GM19239 (cell line): Measurements from ENCODE around the gene U2SURP.
"Not testable (repeated sequence)": the region's sequence is repeated elsewhere in the genome, so short reads cannot be mapped to it uniquely, and the experiment has no call there.

Source experiments
- DNase-seq: peaks from one replicate; pipeline ENCODE4 v3.0.0; 2011; ENCODE audit warnings: low spot score; ENCODE audit not compliant: insufficient read length
- FAIRE-seq: peaks from 2 replicates; lab custom pipeline; 2011; peaks lifted over from hg19 to GRCh38; lab: Jason Lieb, UNC

The U2SURP gene

GRCh38 chr3:143065364-143065763, 64.0 kb downstream of the U2SURP start:
- FAIRE-seq (no peak), DNase-seq (no peak)

DNA sequence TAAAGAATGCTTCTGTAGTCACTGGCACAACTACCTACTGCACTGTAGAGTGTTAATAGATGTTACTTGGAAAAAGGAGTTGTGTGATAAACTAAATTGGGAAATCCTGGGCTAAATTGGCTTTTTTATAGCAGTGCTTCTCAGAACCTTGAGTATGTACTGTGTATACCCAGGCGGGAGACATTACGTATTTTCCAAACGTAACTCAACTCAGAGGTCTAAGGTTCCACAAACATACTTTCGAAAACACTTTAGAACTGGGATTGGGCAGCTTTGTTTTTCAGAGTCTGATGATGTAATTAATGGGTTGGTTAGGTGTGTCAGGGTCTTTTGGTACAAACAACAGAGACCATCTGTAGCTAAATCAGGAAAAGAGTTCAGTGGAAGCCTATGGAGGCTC, 64.7 kb downstream of the U2SURP start:
- no peak for FAIRE-seq

GRCh38 chr3:143067201-143067600, 65.8 kb downstream of the U2SURP start:
- no peak for DNase-seq
- no peak for FAIRE-seq

More for the DNA sequence above, 64.7 kb downstream of the U2SURP start:
- DNase-seq = no peak

GRCh38 chr3:143068059-143068458, 66.7 kb downstream of the U2SURP start:
- DNase-seq = no peak
- FAIRE-seq = no peak

GRCh38 chr3:143070977-143071551, 69.7 kb downstream of the U2SURP start:
- no peak for DNase-seq
- FAIRE-seq = no peak

DNA sequence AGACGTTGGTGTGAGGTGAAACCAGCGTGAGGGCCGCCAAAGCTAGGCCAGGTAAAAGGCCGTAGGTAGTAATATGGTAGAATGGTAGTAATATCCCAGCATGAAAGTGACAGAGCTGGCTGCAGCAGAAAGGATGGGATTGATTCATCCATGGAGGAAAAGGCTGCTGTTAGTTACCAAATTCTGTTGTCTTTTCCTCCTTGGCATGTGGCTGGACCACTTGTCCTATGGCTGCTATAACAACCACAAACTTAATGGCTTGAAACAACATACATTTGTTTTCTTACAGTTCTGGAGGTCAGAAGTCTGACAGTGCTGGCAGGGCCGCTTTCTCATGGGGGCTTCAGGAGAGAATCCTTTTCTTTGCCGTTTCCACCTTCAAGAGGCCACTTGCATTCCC, 70.4 kb downstream of the U2SURP start:
- DNase-seq (no peak), FAIRE-seq (no peak)

- not testable (repeated sequence) for FAIRE-seq
These were observed 71.1 kb downstream of the U2SURP start for GRCh38 chr3:143072298-143073020.

GRCh38 chr3:143073541-143073940, 72.2 kb downstream of the U2SURP start:
- FAIRE-seq, DNase-seq: not testable (repeated sequence)

More at GRCh38 chr3:143072298-143073020, 71.1 kb downstream of the U2SURP start:
- not testable (repeated sequence) for DNase-seq

DNA sequence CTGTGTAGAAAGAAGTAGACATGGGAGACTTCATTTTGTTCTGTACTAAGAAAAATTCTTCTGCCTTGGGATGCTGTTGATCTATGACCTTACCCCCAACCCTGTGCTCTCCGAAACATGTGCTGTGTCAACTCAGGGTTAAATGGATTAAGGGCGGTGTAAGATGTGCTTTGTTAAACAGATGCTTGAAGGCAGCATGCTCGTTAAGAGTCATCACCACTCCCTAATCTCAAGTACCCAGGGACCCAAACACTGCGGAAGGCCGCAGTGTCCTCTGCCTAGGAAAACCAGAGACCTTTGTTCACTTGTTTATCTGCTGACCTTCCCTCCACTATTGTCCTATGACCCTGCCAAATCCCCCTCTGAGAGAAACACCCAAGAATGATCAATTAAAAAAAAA, 72.6 kb downstream of the U2SURP start:
- not testable (repeated sequence) for FAIRE-seq, DNase-seq

- no peak for FAIRE-seq
- no peak for DNase-seq
These were observed 77.5 kb downstream of the U2SURP start for GRCh38 chr3:143078883-143079282.

DNA sequence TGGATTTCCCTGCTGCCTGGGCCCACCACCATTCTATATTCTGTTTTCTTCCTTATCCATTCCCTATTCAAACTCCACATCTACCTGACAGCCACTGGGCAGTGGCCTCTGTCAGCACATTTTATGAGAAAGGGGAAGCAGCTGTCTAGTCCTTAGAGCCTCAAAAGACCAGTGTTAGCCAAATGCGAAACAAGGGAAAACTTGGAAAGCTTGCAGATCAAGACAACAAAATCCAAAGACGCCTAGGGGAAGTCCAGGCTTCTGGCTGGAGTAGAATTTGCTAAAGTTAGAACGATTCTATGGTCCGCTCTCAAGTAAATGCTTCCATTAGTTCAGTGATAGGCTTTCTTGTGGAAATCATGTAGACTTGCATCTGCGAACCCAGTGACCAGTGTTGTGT, 78.8 kb downstream of the U2SURP start:
- FAIRE-seq = no peak
- no peak for DNase-seq

GRCh38 chr3:143081365-143081764, 80.0 kb downstream of the U2SURP start:
- DNase-seq = no peak
- no peak for FAIRE-seq

- DNase-seq (peak; percentile 45), FAIRE-seq (peak; percentile 95)
These were observed 80.7 kb downstream of the U2SURP start for GRCh38 chr3:143081844-143082778.

GRCh38 chr3:143083781-143084180, 82.4 kb downstream of the U2SURP start:
- DNase-seq (no peak), FAIRE-seq (no peak)

GRCh38 chr3:143084856-143085731, 83.7 kb downstream of the U2SURP start:
- DNase-seq (peak; percentile 58), FAIRE-seq (peak; percentile 85)

GRCh38 chr3:143088835-143089234, 87.5 kb downstream of the U2SURP start:
- DNase-seq (no peak), FAIRE-seq (no peak)

- DNase-seq (no peak), FAIRE-seq (no peak)
These were observed 88.6 kb downstream of the U2SURP start for GRCh38 chr3:143089965-143090364.

GRCh38 chr3:143090486-143090885, 89.1 kb downstream of the U2SURP start:
- DNase-seq = no peak
- FAIRE-seq = no peak

DNA sequence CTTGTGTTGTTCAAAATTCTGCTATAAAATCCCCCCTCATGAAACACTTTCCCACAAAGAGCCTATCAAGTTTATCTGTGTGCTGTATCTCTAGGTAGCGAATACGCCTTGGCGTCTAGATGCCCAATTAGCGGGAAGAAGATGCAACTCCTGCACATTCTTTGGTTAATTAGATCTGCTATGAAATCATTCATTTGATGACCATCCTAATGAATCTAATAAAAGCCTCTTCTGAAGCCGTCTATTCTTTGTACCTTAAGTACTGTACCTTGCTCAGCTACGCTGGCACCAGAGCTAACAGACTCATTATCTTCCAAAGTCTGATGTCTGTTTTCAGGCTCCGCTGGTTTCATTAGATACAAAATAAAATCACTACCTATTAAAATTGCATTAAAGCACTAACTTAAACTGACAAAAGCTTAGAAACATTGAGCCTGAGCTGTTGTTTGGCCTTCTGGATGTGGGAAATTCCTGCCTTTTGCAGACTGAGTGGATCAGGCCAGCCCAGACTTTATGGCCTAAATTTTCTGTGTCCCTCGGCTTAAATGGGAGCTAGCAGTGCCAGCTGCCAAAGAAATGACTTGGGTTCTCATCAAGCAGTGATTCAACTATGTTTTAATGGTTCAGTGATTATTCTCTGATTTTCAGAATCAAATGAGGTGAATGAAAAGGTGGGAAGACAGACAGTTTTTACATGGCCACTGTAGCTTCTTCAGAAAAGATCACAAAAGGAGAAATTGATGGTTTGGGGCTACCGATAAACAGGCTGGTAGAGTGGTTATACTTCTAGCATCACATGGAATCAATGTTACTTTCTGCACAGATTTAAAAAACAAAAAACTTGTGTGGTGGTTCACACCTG, 89.8 kb downstream of the U2SURP start:
- no peak for DNase-seq
- no peak for FAIRE-seq
